ENCODE measurements around the gene HBZ.
"Not testable (repeated sequence)": the region's sequence is repeated elsewhere in the genome, so short reads cannot be mapped to it uniquely, and the experiment has no call there.

Gene HBZ

DNA sequence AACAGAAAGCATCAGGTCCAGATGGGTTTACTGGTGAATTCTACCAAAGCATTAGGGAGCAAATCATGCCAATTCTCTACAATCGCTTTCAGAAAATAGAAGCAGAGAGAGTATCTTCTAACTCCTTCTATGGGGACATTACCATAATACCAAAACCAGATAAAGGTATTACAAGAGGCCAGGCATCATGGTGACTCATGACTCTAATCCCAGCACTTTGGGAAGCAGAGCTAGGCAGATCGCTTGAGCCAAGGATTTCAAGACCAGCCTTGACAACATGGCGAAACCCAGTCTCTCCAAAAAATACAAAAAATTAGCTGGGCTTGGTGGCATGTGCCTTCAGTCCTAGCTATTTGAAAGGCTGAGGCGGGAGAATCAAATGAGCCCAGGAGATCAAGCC is 50.8 kb downstream of the HBZ start:
- Histone ChIP-seq H3K27me3 (ENCODE audit: insufficient read depth, low read length) (no peaks in the 10 kb centered on the region), H3K4me1 (ENCODE audit: insufficient read depth, low read length) (no peaks in the 10 kb centered on the region), H3K36me3 (ENCODE audit: insufficient read depth, low read length) (peaks cover 82% of the 10 kb centered on the region), H2AFZ (ENCODE audit: low read depth, low read length) (no peak overlapping the region), H3K4me3 (ENCODE audit: low read length) (no peak overlapping the region), H3K9me3 (ENCODE audit: low read length) (peaks cover 2% of the 10 kb centered on the region)

DNA sequence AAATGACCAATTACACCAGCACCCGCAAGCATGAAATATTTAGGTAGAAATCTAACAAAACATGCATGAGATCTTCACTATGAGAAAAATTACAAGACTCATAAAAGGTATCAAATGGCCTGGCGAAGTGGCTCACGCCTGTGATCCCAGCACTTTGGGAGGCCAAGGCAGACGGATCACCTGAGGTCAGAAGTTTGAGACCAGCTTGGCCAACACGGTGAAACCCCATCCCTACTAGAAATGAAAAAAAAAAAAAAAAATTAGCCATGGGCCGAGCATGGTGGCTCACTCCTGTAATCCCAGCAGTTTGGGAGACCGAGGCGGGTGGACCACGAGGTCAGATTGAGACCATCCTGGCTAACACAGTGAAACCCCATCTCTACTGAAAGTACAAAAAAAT is 51.6 kb downstream of the HBZ start:
- not testable (repeated sequence) for H2AFZ ChIP-seq (ENCODE audit: low read depth, low read length); H3K27me3 ChIP-seq (ENCODE audit: insufficient read depth, low read length); H3K9me3 ChIP-seq (ENCODE audit: low read length); H3K4me3 ChIP-seq (ENCODE audit: low read length); H3K4me1 ChIP-seq (ENCODE audit: insufficient read depth, low read length)
- peaks cover 82% of the 10 kb centered on the region for H3K36me3 ChIP-seq (ENCODE audit: insufficient read depth, low read length)
